Stimulated activated memory B cell treated with anti-CD40 and anti-IgM and Interleukin-4, amounts not matched to agents 10 μg/mL and 1 μg/mL and 100 μg/mL, for 72 hours (primary cell): ENCODE results near the gene IL24.
A peak's percentile ranks its signal among the peaks of the same experiment; 100 is the strongest.
"Not testable (repeated sequence)": the region's sequence is repeated elsewhere in the genome, so short reads cannot be mapped to it uniquely, and the experiment has no call there.

Experiments
- ATAC-seq: fragments of 150-1000 bp; cut with Tn5 transposase; 2 replicates; pipeline ENCODE4 v1.10.0; 2021
- H3K27ac Mint-ChIP-seq: one replicate; pipeline ENCODE4 v1.8.0; 2022; ENCODE audit warnings: mild to moderate bottlenecking, mixed read lengths
- H3K27me3 Mint-ChIP-seq: one replicate; pipeline ENCODE4 v1.8.0; 2022; ENCODE audit warnings: mixed read lengths
- H3K36me3 Mint-ChIP-seq: one replicate; pipeline ENCODE4 v1.8.0; 2022; ENCODE audit warnings: mixed read lengths
- H3K4me1 Mint-ChIP-seq: one replicate; pipeline ENCODE4 v1.8.0; 2022; ENCODE audit warnings: mixed read lengths
- H3K4me3 Mint-ChIP-seq: one replicate; pipeline ENCODE4 v1.8.0; 2022; ENCODE audit warnings: mild to moderate bottlenecking, moderate library complexity, mixed read lengths
- H3K9me3 Mint-ChIP-seq: one replicate; pipeline ENCODE4 v1.8.0; 2022; ENCODE audit warnings: mixed read lengths

Gene IL24

GRCh38 chr1:206923961-206924557, 26.8 kb downstream of the IL24 start:
- not testable (repeated sequence) for H3K9me3 Mint-ChIP-seq, H3K27ac Mint-ChIP-seq, ATAC-seq, H3K4me3 Mint-ChIP-seq, H3K27me3 Mint-ChIP-seq
- peaks cover 19% of the 10 kb centered on the region for H3K36me3 Mint-ChIP-seq
- peaks cover 16% of the 10 kb centered on the region for H3K4me1 Mint-ChIP-seq

- ATAC-seq: peak; percentile 54
- Mint-ChIP-seq H3K27ac (no peak overlapping the region), H3K27me3 (no peaks in the 10 kb centered on the region), H3K36me3 (peaks cover 14% of the 10 kb centered on the region), H3K9me3 (no peaks in the 10 kb centered on the region), H3K4me1 (peaks cover 21% of the 10 kb centered on the region), H3K4me3 (no peak overlapping the region)
These were observed 27.4 kb downstream of the IL24 start for GRCh38 chr1:206924592-206925105.

- Mint-ChIP-seq H3K9me3 (no peaks in the 10 kb centered on the region), H3K4me3 (no peak overlapping the region), H3K36me3 (peaks cover 8% of the 10 kb centered on the region), H3K4me1 (peaks cover 25% of the 10 kb centered on the region), H3K27ac (no peak overlapping the region), H3K27me3 (no peaks in the 10 kb centered on the region)
- peak; percentile 83 for ATAC-seq
These were observed 28.0 kb downstream of the IL24 start for GRCh38 chr1:206925106-206925736.

- Mint-ChIP-seq H3K4me3 (no peak overlapping the region), H3K27me3 (no peaks in the 10 kb centered on the region), H3K4me1 (peaks cover 31% of the 10 kb centered on the region), H3K36me3 (no peaks in the 10 kb centered on the region), H3K9me3 (no peaks in the 10 kb centered on the region), H3K27ac (no peak overlapping the region)
- ATAC-seq: no peak
These were observed 29.0 kb downstream of the IL24 start for GRCh38 chr1:206926286-206926685.

- Mint-ChIP-seq H3K4me1 (peaks cover 54% of the 10 kb centered on the region), H3K27me3 (no peaks in the 10 kb centered on the region), H3K9me3 (no peaks in the 10 kb centered on the region), H3K27ac (peak overlapping the region; percentile 98), H3K36me3 (no peaks in the 10 kb centered on the region), H3K4me3 (peak overlapping the region; percentile 69)
- no peak for ATAC-seq
These were observed 32.3 kb downstream of the IL24 start for GRCh38 chr1:206929524-206929923.

- ATAC-seq: peak; percentile 93
- Mint-ChIP-seq H3K36me3 (no peaks in the 10 kb centered on the region), H3K4me3 (peak overlapping the region; percentile 69), H3K4me1 (peaks cover 54% of the 10 kb centered on the region), H3K27me3 (no peaks in the 10 kb centered on the region), H3K9me3 (no peaks in the 10 kb centered on the region), H3K27ac (peak overlapping the region; percentile 98)
These were observed 33.1 kb downstream of the IL24 start for GRCh38 chr1:206930210-206930798.

- peaks cover 54% of the 10 kb centered on the region for H3K4me1 Mint-ChIP-seq
These were observed 34.5 kb downstream of the IL24 start for GRCh38 chr1:206931709-206932108.

GRCh38 chr1:206932177-206932576, 34.9 kb downstream of the IL24 start:
- Mint-ChIP-seq H3K27me3 (no peaks in the 10 kb centered on the region), H3K27ac (peak overlapping the region; percentile 98), H3K4me1 (peaks cover 54% of the 10 kb centered on the region), H3K4me3 (no peak overlapping the region), H3K9me3 (no peaks in the 10 kb centered on the region), H3K36me3 (no peaks in the 10 kb centered on the region)
- no peak for ATAC-seq

More at GRCh38 chr1:206931709-206932108, 34.5 kb downstream of the IL24 start:
- Mint-ChIP-seq H3K36me3 (no peaks in the 10 kb centered on the region), H3K27me3 (no peaks in the 10 kb centered on the region), H3K9me3 (no peaks in the 10 kb centered on the region), H3K4me3 (peak overlapping the region; percentile 16), H3K27ac (peak overlapping the region; percentile 98)
- ATAC-seq: no peak

- H3K27ac Mint-ChIP-seq: peak overlapping the region; percentile 98
- no peak overlapping the region for H3K4me3 Mint-ChIP-seq
- peak; percentile 32 for ATAC-seq
- H3K36me3 Mint-ChIP-seq: no peaks in the 10 kb centered on the region
- no peaks in the 10 kb centered on the region for H3K27me3 Mint-ChIP-seq
- H3K4me1 Mint-ChIP-seq: peaks cover 44% of the 10 kb centered on the region
- H3K9me3 Mint-ChIP-seq: no peaks in the 10 kb centered on the region
These were observed 36.2 kb downstream of the IL24 start for GRCh38 chr1:206933333-206933945.

GRCh38 chr1:206935491-206936067, 38.3 kb downstream of the IL24 start:
- Mint-ChIP-seq H3K36me3 (no peaks in the 10 kb centered on the region), H3K4me3 (no peak overlapping the region), H3K9me3 (no peaks in the 10 kb centered on the region), H3K27me3 (no peaks in the 10 kb centered on the region), H3K4me1 (peaks cover 30% of the 10 kb centered on the region), H3K27ac (no peak overlapping the region)
- ATAC-seq: peak; percentile 7

GRCh38 chr1:206937425-206937824, 40.2 kb downstream of the IL24 start:
- no peaks in the 10 kb centered on the region for H3K27me3 Mint-ChIP-seq
- no peaks in the 10 kb centered on the region for H3K36me3 Mint-ChIP-seq
- H3K4me1 Mint-ChIP-seq: peaks cover 11% of the 10 kb centered on the region
- H3K27ac Mint-ChIP-seq: no peak overlapping the region
- H3K4me3 Mint-ChIP-seq: no peak overlapping the region
- no peaks in the 10 kb centered on the region for H3K9me3 Mint-ChIP-seq
- ATAC-seq: no peak

GRCh38 chr1:206939131-206939530, 41.9 kb downstream of the IL24 start:
- no peaks in the 10 kb centered on the region for H3K4me1 Mint-ChIP-seq
- ATAC-seq: no peak
- H3K4me3 Mint-ChIP-seq: no peak overlapping the region
- no peaks in the 10 kb centered on the region for H3K36me3 Mint-ChIP-seq
- H3K9me3 Mint-ChIP-seq: no peaks in the 10 kb centered on the region
- H3K27me3 Mint-ChIP-seq: no peaks in the 10 kb centered on the region
- H3K27ac Mint-ChIP-seq: no peak overlapping the region

GRCh38 chr1:206939841-206940587, 42.8 kb downstream of the IL24 start:
- H3K4me3 Mint-ChIP-seq: no peak overlapping the region
- no peaks in the 10 kb centered on the region for H3K27me3 Mint-ChIP-seq
- ATAC-seq: no peak
- no peaks in the 10 kb centered on the region for H3K4me1 Mint-ChIP-seq
- H3K9me3 Mint-ChIP-seq: no peaks in the 10 kb centered on the region
- H3K36me3 Mint-ChIP-seq: no peaks in the 10 kb centered on the region
- peak overlapping the region; percentile 70 for H3K27ac Mint-ChIP-seq

- H3K4me1 Mint-ChIP-seq: no peaks in the 10 kb centered on the region
- H3K27me3 Mint-ChIP-seq: no peaks in the 10 kb centered on the region
- H3K27ac Mint-ChIP-seq: peak overlapping the region; percentile 70
- H3K4me3 Mint-ChIP-seq: no peak overlapping the region
- H3K9me3 Mint-ChIP-seq: no peaks in the 10 kb centered on the region
- no peak for ATAC-seq
- H3K36me3 Mint-ChIP-seq: no peaks in the 10 kb centered on the region
These were observed 43.3 kb downstream of the IL24 start for GRCh38 chr1:206940588-206940936.
